Endodermal cell (in vitro differentiated cells): ENCODE measurements around the gene SCNN1G. TPM values are rescaled to one million over a fixed set of nuclear protein-coding genes. Genes with fewer than 3 reads are reported as not detected.

Experiments used
- DNase-seq: peaks from one replicate; pipeline ENCODE4 v3.0.0-alpha.2; 2017
- H3K27ac ChIP-seq: 2 replicates; pipeline ENCODE4 v1.5.1; 2013; ENCODE audit warnings: mild to moderate bottlenecking, low read depth, low read length, moderate library complexity
- H3K27me3 ChIP-seq: 2 replicates; pipeline ENCODE4 v1.6.1; 2013; ENCODE audit warnings: mild to moderate bottlenecking, low read length, moderate library complexity; ENCODE audit not compliant: insufficient read depth, control insufficient read depth, poor library complexity, severe bottlenecking
- H3K36me3 ChIP-seq: 2 replicates; pipeline ENCODE4 v1.7.0; 2013; ENCODE audit warnings: mild to moderate bottlenecking, low read length, moderate library complexity; ENCODE audit not compliant: control insufficient read depth, insufficient read depth
- H3K4me1 ChIP-seq: one replicate; pipeline ENCODE4 v1.7.0; 2013; ENCODE audit warnings: low read length; ENCODE audit not compliant: control insufficient read depth, insufficient read depth
- H3K4me3 ChIP-seq: 2 replicates; pipeline ENCODE4 v1.5.1; 2013; ENCODE audit warnings: mild to moderate bottlenecking, low read length, moderate library complexity
- H3K9ac ChIP-seq: 2 replicates; pipeline ENCODE4 v1.6.1; 2013; ENCODE audit warnings: mild to moderate bottlenecking, low read length, moderate library complexity; ENCODE audit not compliant: poor library complexity, severe bottlenecking; ENCODE audit errors: extremely low read depth
- H3K9me3 ChIP-seq: 2 replicates; pipeline ENCODE4 v1.6.1; 2013; ENCODE audit warnings: mild to moderate bottlenecking, low read length, moderate library complexity; ENCODE audit not compliant: control insufficient read depth
- H3K27ac Mint-ChIP-seq: 2 replicates; pipeline ENCODE4 v1.8.0; 2020; ENCODE audit warnings: mixed read lengths
- H3K27me3 Mint-ChIP-seq: 2 replicates; pipeline ENCODE4 v1.8.0; 2021; ENCODE audit warnings: mild to moderate bottlenecking, mixed read lengths; ENCODE audit not compliant: insufficient read depth
- H3K36me3 Mint-ChIP-seq: 2 replicates; pipeline ENCODE4 v1.8.0; 2020; ENCODE audit warnings: low read depth, mixed read lengths
- H3K4me1 Mint-ChIP-seq: 2 replicates; pipeline ENCODE4 v1.8.0; 2020; ENCODE audit warnings: mixed read lengths
- H3K4me3 Mint-ChIP-seq: 2 replicates; pipeline ENCODE4 v1.8.0; 2020; ENCODE audit warnings: mild to moderate bottlenecking, moderate library complexity, mixed read lengths
- H3K9me3 Mint-ChIP-seq: 2 replicates; pipeline ENCODE4 v1.8.0; 2020; ENCODE audit warnings: mild to moderate bottlenecking, mixed read lengths
- CTCF ChIP-seq: fragments of 200-600 bp; sonication (generic); conservative IDR thresholded peaks from 2 replicates; pipeline ENCODE4 v1.5.0; 2021; ENCODE audit warnings: antibody characterized with exemption, mild to moderate bottlenecking
- WGBS, 2 experiments: methylation state at CpG; one replicate each; pipeline versions ENCODE4 v1.1.5 to v1.1.7; 2013; ENCODE audit warnings: missing lambda C conversion rate in 2 of 2, mixed read lengths in 1 of 2; ENCODE audit not compliant: insufficient coverage in 1 of 2, insufficient read length in 1 of 2; 5-methylcytosine and 5-hydroxymethylcytosine counted together
- total RNA-seq, 2 donors: library from RNA; stranded (reverse); fragmentation: NEBNext Ultra II Directional in 1 of 2; extraction: Animal tissue kit (Norgen Biotek cat#: 25700) in 1 of 2; gene quantifications; 2 replicates in 1 of 2; 3 replicates in 1 of 2; pipeline ENCODE4 v1.2.1, GENCODE V29; 2021

The SCNN1G gene
- total RNA-seq, 2 donors from 2014 or later: 0.09 TPM; not detected in 1

- no peaks in the 10 kb centered on the region for H3K36me3 Mint-ChIP-seq
- H3K4me1 ChIP-seq: no peaks in the 10 kb centered on the region
- H3K9me3 ChIP-seq: no peaks in the 10 kb centered on the region
- 80 to 90% methylated on average over 2 to 3 of the region's 3 CpGs for WGBS, 2 experiments
- H3K4me3 Mint-ChIP-seq: no peak overlapping the region
- peaks cover 24% of the 10 kb centered on the region for H3K27me3 Mint-ChIP-seq
- no peaks in the 10 kb centered on the region for H3K36me3 ChIP-seq
- H3K27ac ChIP-seq: no peak overlapping the region
- H3K9ac ChIP-seq: no peak overlapping the region
- peaks cover 14% of the 10 kb centered on the region for H3K4me1 Mint-ChIP-seq
- H3K9me3 Mint-ChIP-seq: no peaks in the 10 kb centered on the region
- H3K27me3 ChIP-seq: no peaks in the 10 kb centered on the region
- DNase-seq: no peak
- TF ChIP-seq CTCF: no peak
- H3K27ac Mint-ChIP-seq: no peak overlapping the region
- H3K4me3 ChIP-seq: no peak overlapping the region
Measured at GRCh38 chr16:23207485-23207884, 24.9 kb downstream of the SCNN1G start.

- Mint-ChIP-seq H3K36me3 (no peaks in the 10 kb centered on the region), H3K27ac (no peak overlapping the region), H3K4me1 (peaks cover 14% of the 10 kb centered on the region), H3K9me3 (no peaks in the 10 kb centered on the region), H3K4me3 (no peak overlapping the region), H3K27me3 (peaks cover 17% of the 10 kb centered on the region)
- DNase-seq: no peak
- H3K4me1 ChIP-seq: no peaks in the 10 kb centered on the region
- H3K9me3 ChIP-seq: no peaks in the 10 kb centered on the region
- H3K4me3 ChIP-seq: no peak overlapping the region
- no peak overlapping the region for H3K27ac ChIP-seq
- WGBS, 2 experiments: 92 to 100% methylated on average over 3 to 9 of the region's 9 CpGs
- H3K27me3 ChIP-seq: no peaks in the 10 kb centered on the region
- no peak overlapping the region for H3K9ac ChIP-seq
- H3K36me3 ChIP-seq: no peaks in the 10 kb centered on the region
- TF ChIP-seq CTCF: no peak
Measured at GRCh38 chr16:23209606-23210005, 27.1 kb downstream of the SCNN1G start.

GRCh38 chr16:23213831-23214230, 31.3 kb downstream of the SCNN1G start:
- Histone ChIP-seq H3K27ac (no peak overlapping the region), H3K36me3 (no peaks in the 10 kb centered on the region), H3K9me3 (no peaks in the 10 kb centered on the region), H3K4me3 (no peak overlapping the region), H3K27me3 (no peaks in the 10 kb centered on the region), H3K9ac (no peak overlapping the region), H3K4me1 (no peaks in the 10 kb centered on the region)
- no peak overlapping the region for H3K27ac Mint-ChIP-seq
- H3K4me3 Mint-ChIP-seq: no peak overlapping the region
- H3K36me3 Mint-ChIP-seq: no peaks in the 10 kb centered on the region
- DNase-seq: no peak
- H3K4me1 Mint-ChIP-seq: no peaks in the 10 kb centered on the region
- no peaks in the 10 kb centered on the region for H3K9me3 Mint-ChIP-seq
- no peak for TF ChIP-seq CTCF
- 88 to 91% methylated on average over 2 to 3 of the region's 3 CpGs for WGBS, 2 experiments
- H3K27me3 Mint-ChIP-seq: peaks cover 8% of the 10 kb centered on the region
